ENCODE measurements around the gene GDF11.

Gene GDF11

DNA sequence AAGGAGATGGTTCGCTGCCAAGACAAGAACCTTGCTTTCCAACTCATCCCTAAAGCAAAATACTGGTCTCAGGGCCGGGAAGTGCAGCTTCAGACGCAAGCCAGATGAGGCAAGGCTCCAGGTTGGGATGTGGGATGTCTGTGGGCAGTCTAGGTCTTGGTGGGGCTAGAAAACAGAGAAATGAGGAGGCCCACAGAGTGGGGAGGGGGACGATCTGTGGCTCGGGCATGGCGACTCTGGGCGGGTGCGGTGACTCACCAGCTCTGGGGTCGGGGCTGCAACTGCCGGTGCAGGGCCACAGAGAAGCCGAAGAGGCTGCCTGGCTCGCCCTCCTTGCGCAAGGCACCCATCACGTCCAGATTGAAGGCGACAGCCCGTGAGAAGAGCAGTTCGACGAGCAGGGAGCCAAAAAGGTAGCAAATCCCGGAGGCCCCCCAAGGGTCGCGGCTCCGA lies 35.7 kb upstream of the GDF11 start:
- DNase-seq (ENCODE audit: low read depth): no peak
- peak overlapping the region; percentile 47 for H3K4me3 ChIP-seq (ENCODE audit: low read depth, low read length)
- TF ChIP-seq, protein P1, sequence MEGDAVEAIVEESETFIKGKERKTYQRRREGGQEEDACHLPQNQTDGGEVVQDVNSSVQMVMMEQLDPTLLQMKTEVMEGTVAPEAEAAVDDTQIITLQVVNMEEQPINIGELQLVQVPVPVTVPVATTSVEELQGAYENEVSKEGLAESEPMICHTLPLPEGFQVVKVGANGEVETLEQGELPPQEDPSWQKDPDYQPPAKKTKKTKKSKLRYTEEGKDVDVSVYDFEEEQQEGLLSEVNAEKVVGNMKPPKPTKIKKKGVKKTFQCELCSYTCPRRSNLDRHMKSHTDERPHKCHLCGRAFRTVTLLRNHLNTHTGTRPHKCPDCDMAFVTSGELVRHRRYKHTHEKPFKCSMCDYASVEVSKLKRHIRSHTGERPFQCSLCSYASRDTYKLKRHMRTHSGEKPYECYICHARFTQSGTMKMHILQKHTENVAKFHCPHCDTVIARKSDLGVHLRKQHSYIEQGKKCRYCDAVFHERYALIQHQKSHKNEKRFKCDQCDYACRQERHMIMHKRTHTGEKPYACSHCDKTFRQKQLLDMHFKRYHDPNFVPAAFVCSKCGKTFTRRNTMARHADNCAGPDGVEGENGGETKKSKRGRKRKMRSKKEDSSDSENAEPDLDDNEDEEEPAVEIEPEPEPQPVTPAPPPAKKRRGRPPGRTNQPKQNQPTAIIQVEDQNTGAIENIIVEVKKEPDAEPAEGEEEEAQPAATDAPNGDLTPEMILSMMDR (IDR thresholded peaks at IDR 0.05; ENCODE audit: low read depth, low read length, missing control alignments): no peak
- in situ Hi-C loops (cut with HindIII; ENCODE audit: low sequenced_read_pairs): no loop called here

DNA sequence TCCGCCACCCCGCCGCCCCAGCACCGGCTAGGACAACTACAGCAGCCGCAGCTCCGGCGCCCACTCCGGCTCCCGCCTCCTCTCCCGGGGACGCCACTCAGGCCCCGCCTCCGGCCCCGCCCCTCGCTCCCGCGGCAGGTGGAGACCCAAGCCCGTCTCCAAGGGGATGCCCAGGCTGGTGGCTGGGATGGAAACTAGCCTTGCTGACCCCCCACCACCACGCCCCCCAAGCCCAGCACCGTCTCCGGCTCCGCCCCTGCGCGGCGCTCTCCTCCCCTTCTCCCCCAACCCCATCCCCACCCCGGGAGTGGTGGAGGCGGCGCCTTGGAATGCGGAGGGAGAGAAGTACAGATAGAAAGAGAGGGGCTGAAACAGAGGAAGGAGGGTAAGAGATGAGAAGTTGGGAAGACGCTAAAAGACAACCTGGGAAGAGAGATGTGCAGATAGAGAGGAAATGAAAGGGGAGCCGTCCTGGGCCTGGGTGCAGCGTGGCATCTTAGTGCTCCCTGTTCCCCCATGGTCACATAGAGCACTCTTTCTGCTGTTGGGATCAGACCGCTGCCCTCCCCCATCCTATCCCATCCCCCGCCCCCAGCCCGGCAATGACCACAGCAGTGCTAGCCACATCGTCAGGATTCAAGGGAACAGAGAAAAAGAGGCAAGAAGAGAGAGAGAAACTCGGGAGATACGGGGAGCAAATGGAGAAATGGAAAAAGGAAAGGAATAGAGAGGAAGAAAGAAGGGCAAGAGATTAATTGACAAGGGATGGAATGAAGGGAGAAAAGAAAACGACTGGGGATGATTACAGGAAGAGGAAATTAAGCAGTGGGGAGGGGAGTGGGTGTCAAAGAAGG lies 34.9 kb upstream of the GDF11 start, which contains the start of gene ITGA7:
Gene ITGA7 (minus strand): TSS at position 64 of the 854 bp plus-strand sequence. CDS start 222 bp downstream, outside the sequence.
- DNase-seq (ENCODE audit: low read depth): no peak
- TF ChIP-seq, protein P1 (IDR thresholded peaks at IDR 0.05; ENCODE audit: low read depth, low read length, missing control alignments): no peak
- in situ Hi-C loops (cut with HindIII; ENCODE audit: low sequenced_read_pairs): no loop called here

DNA sequence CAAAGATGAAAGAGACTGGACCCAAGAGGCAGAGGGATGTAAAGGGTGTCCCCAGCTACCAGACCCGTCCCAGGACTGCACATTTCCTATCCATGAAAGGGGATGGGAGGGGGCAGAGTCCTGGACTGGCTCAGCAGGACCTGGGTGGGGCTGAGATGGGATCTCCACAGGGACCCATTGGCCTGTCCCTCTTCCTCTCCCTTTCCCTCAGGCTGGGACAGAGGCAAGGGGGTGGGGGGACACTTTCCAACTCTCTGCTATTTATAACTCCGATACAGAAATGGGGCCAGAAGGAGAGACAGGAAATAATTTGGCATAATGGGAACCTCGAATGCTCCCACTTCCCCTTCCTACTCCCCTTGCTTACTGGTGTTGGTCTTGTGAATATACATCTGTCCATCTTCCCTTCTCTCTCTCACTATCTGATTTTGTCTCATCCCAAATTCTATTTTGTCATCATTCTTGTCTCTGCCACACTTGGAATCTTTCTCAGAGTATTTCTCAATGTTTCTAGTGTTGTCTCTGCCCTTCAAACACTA lies 34.2 kb upstream of the GDF11 start:
- DNase-seq (ENCODE audit: low read depth): no peak
- in situ Hi-C loops (cut with HindIII; ENCODE audit: low sequenced_read_pairs): no loop called here
- no peak overlapping the region for H3K4me3 ChIP-seq (ENCODE audit: low read depth, low read length)
- TF ChIP-seq, protein P1 (IDR thresholded peaks at IDR 0.05; ENCODE audit: low read depth, low read length, missing control alignments): no peak

More for the DNA sequence above, 34.9 kb upstream of the GDF11 start, which contains the start of gene ITGA7:
- peak within 1 kb of the TSS; percentile 47 for H3K4me3 ChIP-seq (ENCODE audit: low read depth, low read length)

DNA sequence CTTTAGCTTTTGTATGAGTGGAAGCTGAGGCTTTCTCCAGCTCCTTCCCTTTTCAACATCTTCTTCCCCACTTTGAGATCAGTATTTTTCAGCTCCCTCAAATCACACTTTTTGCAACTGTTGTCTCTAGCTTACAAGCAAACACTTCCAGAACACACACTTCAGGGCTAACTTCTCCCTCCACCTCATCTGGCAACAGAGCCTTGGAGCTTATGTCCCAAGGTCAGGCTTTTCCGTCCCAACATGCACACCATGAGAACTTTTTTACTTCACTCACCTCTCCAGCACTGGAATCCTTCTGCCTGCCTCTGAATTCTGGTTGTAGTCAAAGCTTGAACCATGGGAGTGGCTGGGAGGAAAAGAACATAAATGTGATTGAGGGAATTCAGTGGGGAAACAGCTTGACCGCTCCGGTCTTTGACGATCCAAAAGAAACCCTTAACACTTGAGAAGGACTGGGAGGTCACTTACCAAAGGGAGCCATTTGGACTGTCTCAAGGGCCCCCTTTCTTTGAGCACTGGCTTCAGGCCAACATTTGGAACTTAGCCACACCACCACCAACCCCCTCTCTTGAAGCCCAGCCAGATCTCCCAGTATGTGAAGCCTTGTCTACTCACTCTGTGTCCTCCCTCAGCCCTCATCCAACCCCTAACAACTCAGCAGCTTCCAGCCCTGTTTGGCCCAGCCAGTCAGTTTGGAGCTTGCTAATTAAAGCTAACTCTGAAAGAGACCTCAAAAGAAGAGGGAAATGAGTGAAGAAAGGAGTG lies 31.0 kb upstream of the GDF11 start:
- DNase-seq (ENCODE audit: low read depth): no peak
- TF ChIP-seq, protein P1 (IDR thresholded peaks at IDR 0.05; ENCODE audit: low read depth, low read length, missing control alignments): no peak
- no peak overlapping the region for H3K4me3 ChIP-seq (ENCODE audit: low read depth, low read length)
- in situ Hi-C loops (cut with HindIII; ENCODE audit: low sequenced_read_pairs): no loop called here

DNA sequence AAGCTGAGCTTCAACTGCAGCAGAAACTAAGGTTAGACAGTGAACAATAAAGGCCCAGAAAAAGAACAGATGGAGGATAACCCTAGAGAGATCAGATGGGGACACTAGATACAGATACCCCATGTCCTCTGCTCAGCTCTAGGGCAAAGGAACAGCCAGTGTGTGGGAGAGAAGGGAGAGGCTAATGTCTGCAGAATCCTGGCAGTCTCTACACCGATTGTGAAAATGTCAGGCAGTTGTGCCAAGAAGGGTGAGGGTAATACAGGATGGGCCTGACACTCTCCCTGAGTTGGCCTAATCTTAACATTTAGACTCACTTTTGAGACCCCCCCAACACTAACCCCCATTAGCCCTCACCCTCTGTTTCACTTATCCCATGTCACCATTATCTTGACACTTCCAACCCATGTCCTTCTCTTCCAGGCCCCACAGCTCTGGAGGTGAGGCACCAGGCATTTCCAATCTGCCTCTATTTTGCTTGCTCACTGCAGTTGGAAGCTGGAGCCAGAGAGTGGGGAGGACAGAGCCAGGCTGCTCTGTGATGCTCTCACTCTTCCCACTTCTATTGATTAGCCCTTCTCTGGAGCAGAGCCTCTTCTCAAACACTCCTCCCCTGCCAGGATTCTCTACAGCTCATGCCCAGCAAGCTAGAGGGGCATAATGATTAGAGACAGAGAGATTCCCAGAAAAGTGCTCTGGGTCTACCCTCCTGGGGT lies 30.1 kb upstream of the GDF11 start:
- DNase-seq (ENCODE audit: low read depth): no peak
- TF ChIP-seq, protein P1 (IDR thresholded peaks at IDR 0.05; ENCODE audit: low read depth, low read length, missing control alignments): no peak
- in situ Hi-C loops (cut with HindIII; ENCODE audit: low sequenced_read_pairs): no loop called here
- H3K4me3 ChIP-seq (ENCODE audit: low read depth, low read length): no peak overlapping the region

DNA sequence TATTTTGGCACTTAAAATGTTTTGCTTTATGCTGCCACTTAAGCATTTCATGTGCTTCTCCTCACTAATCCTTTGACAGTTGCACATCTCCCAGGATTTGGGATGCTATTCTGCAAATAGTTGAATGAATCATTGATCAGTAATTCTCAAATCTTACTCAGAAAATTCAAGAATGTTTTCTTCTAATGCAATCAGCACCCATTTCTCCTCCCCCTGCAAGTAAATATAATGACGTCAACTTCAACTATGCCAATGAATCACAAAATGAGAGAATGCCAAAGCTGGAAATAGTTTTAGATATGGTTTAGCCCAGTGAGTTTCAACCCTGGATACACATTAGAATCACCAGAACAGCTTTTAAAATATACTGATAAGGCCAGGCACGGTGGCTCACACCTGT lies 29.2 kb upstream of the GDF11 start:
- in situ Hi-C loops (cut with HindIII; ENCODE audit: low sequenced_read_pairs): no loop called here
- TF ChIP-seq, protein P1 (IDR thresholded peaks at IDR 0.05; ENCODE audit: low read depth, low read length, missing control alignments): no peak
- no peak overlapping the region for H3K4me3 ChIP-seq (ENCODE audit: low read depth, low read length)
- DNase-seq (ENCODE audit: low read depth): peak; percentile 48
